Natural killer cell treated with Interleukin-12 subunit alpha and Interleukin-12 subunit beta and Interleukin-15 and Interleukin-18, amount 100 ng/mL, for 72 hours (primary cell): ENCODE results near the gene CELF1. TPM values are rescaled to one million over a fixed set of nuclear protein-coding genes. Genes with fewer than 3 reads are reported as not detected.

Experiments used
- ATAC-seq, 2 donors: fragments of 150-1000 bp; cut with Tn5 transposase in 1 of 2; sonication (Bioruptor Pico), chemical (Tn5 transposase) in 1 of 2; 2 replicates each; pipeline ENCODE4 v1.10.0; 2021
- DNase-seq: peaks from one replicate; pipeline ENCODE4 v3.0.0; 2022; ENCODE audit warnings: low spot score
- H3K27ac Mint-ChIP-seq, 2 donors: 1 replicate in 1 of 2; 2 replicates in 1 of 2; pipeline ENCODE4 v1.8.0; 2022; ENCODE audit warnings: mixed read lengths in 2 of 2, mild to moderate bottlenecking in 1 of 2, moderate library complexity in 1 of 2
- H3K27me3 Mint-ChIP-seq, 2 donors: 1 replicate in 1 of 2; 2 replicates in 1 of 2; pipeline ENCODE4 v1.8.0; 2022; ENCODE audit warnings: mixed read lengths in 2 of 2
- H3K36me3 Mint-ChIP-seq: one replicate; pipeline ENCODE4 v1.8.0; 2022; ENCODE audit warnings: mixed read lengths
- H3K4me1 Mint-ChIP-seq, 2 donors: 1 replicate in 1 of 2; 2 replicates in 1 of 2; pipeline ENCODE4 v1.8.0; 2022; ENCODE audit warnings: low read depth in 2 of 2, mixed read lengths in 2 of 2, mild to moderate bottlenecking in 1 of 2
- H3K4me3 Mint-ChIP-seq: one replicate; pipeline ENCODE4 v1.8.0; 2022; ENCODE audit warnings: mixed read lengths
- H3K9me3 Mint-ChIP-seq: 2 replicates; pipeline ENCODE4 v1.8.0; 2022; ENCODE audit warnings: mixed read lengths
- total RNA-seq, 2 donors: library from RNA; stranded (reverse); gene quantifications; one replicate each; pipeline ENCODE4 v1.2.3, GENCODE V29; 2022

Gene CELF1
- 100 to 1,000 TPM; 165 to 230 TPM for total RNA-seq

- Mint-ChIP-seq H3K27me3 (no peaks in the 10 kb centered on the region), H3K27ac (peak within 1 kb of the TSS; percentile 98), H3K9me3 (no peaks in the 10 kb centered on the region), H3K36me3 (peaks cover 6% of the 10 kb centered on the region), H3K4me1 (peaks cover 32 to 48% of the 10 kb centered on the region in 2 donors), H3K4me3 (peak within 1 kb of the TSS; percentile 99)
- peak; percentile 98 to 99 for ATAC-seq
- peak; percentile 95 for DNase-seq
Observed at GRCh38 chr11:47552566-47553405, at the start of gene CELF1. Gene CELF1 (minus strand): TSS chr11:47553132. CDS start chr11:47499523, 53,609 bp downstream.

- ATAC-seq = no peak
- DNase-seq = no peak
- Mint-ChIP-seq H3K4me3 (no peak overlapping the region), H3K4me1 (no peaks in the 10 kb centered on the region), H3K27ac (no peak overlapping the region), H3K27me3 (peaks cover 12 to 13% of the 10 kb centered on the region in 2 donors), H3K9me3 (no peaks in the 10 kb centered on the region), H3K36me3 (no peaks in the 10 kb centered on the region)
Observed at GRCh38 chr11:47599902-47600301, 47.0 kb upstream of the CELF1 start.

- no peak overlapping the region for H3K27ac Mint-ChIP-seq
- no peaks in the 10 kb centered on the region for H3K36me3 Mint-ChIP-seq
- H3K9me3 Mint-ChIP-seq = no peaks in the 10 kb centered on the region
- H3K27me3 Mint-ChIP-seq = peaks cover 25 to 28% of the 10 kb centered on the region in 2 donors
- H3K4me1 Mint-ChIP-seq = peaks cover 0 to 7% of the 10 kb centered on the region in 2 donors
- ATAC-seq = no peak
- no peak overlapping the region for H3K4me3 Mint-ChIP-seq
- DNase-seq = no peak
Observed at GRCh38 chr11:47595967-47596366, 43.0 kb upstream of the CELF1 start.

- DNase-seq (no peak), ATAC-seq (peak in 1 of 2 donors; percentile 28)
- H3K4me3 Mint-ChIP-seq = no peak overlapping the region
- H3K4me1 Mint-ChIP-seq = peaks cover 0 to 7% of the 10 kb centered on the region in 2 donors
- peaks cover 25 to 28% of the 10 kb centered on the region in 2 donors for H3K27me3 Mint-ChIP-seq
- H3K36me3 Mint-ChIP-seq = no peaks in the 10 kb centered on the region
- no peak overlapping the region for H3K27ac Mint-ChIP-seq
- no peaks in the 10 kb centered on the region for H3K9me3 Mint-ChIP-seq
Observed at GRCh38 chr11:47595029-47595428, 42.1 kb upstream of the CELF1 start.

GRCh38 chr11:47593934-47594855, 41.3 kb upstream of the CELF1 start, which contains the start of gene C1QTNF4:
Gene C1QTNF4 (minus strand): TSS chr11:47594411. CDS start chr11:47590810, 3,601 bp downstream.
- no peaks in the 10 kb centered on the region for H3K36me3 Mint-ChIP-seq
- no peak within 1 kb of the TSS for H3K4me3 Mint-ChIP-seq
- ATAC-seq (no peak), DNase-seq (no peak)
- no peaks in the 10 kb centered on the region for H3K9me3 Mint-ChIP-seq
- peaks cover 23 to 28% of the 10 kb centered on the region in 2 donors for H3K27me3 Mint-ChIP-seq
- H3K27ac Mint-ChIP-seq = no peak within 1 kb of the TSS
- peaks cover 0 to 7% of the 10 kb centered on the region in 2 donors for H3K4me1 Mint-ChIP-seq

GRCh38 chr11:47593492-47593933, 40.6 kb upstream of the CELF1 start:
- Mint-ChIP-seq H3K27me3 (peaks cover 21 to 28% of the 10 kb centered on the region in 2 donors), H3K27ac (no peak overlapping the region), H3K36me3 (no peaks in the 10 kb centered on the region), H3K4me1 (peaks cover 0 to 7% of the 10 kb centered on the region in 2 donors), H3K4me3 (no peak overlapping the region), H3K9me3 (no peaks in the 10 kb centered on the region)
- no peak for ATAC-seq
- DNase-seq = no peak

GRCh38 chr11:47592970-47593369, 40.0 kb upstream of the CELF1 start:
- H3K36me3 Mint-ChIP-seq = no peaks in the 10 kb centered on the region
- no peak for ATAC-seq
- DNase-seq = no peak
- H3K9me3 Mint-ChIP-seq = no peaks in the 10 kb centered on the region
- no peak overlapping the region for H3K27ac Mint-ChIP-seq
- H3K4me3 Mint-ChIP-seq = no peak overlapping the region
- H3K4me1 Mint-ChIP-seq = peaks cover 0 to 7% of the 10 kb centered on the region in 2 donors
- peaks cover 21 to 28% of the 10 kb centered on the region in 2 donors for H3K27me3 Mint-ChIP-seq

GRCh38 chr11:47592251-47592650, 39.3 kb upstream of the CELF1 start:
- peak in 1 of 2 donors; percentile 21 for ATAC-seq
- DNase-seq = no peak
- H3K9me3 Mint-ChIP-seq = no peaks in the 10 kb centered on the region
- H3K36me3 Mint-ChIP-seq = no peaks in the 10 kb centered on the region
- H3K4me1 Mint-ChIP-seq = peaks cover 0 to 10% of the 10 kb centered on the region in 2 donors
- no peak overlapping the region for H3K4me3 Mint-ChIP-seq
- H3K27ac Mint-ChIP-seq = no peak overlapping the region
- H3K27me3 Mint-ChIP-seq = peaks cover 21 to 28% of the 10 kb centered on the region in 2 donors

GRCh38 chr11:47591764-47592163, 38.8 kb upstream of the CELF1 start:
- H3K27ac Mint-ChIP-seq = no peak overlapping the region
- peaks cover 21 to 28% of the 10 kb centered on the region in 2 donors for H3K27me3 Mint-ChIP-seq
- no peaks in the 10 kb centered on the region for H3K9me3 Mint-ChIP-seq
- no peak overlapping the region for H3K4me3 Mint-ChIP-seq
- DNase-seq (no peak), ATAC-seq (peak in 1 of 2 donors; percentile 33)
- no peaks in the 10 kb centered on the region for H3K36me3 Mint-ChIP-seq
- H3K4me1 Mint-ChIP-seq = peaks cover 0 to 10% of the 10 kb centered on the region in 2 donors

- Mint-ChIP-seq H3K27ac (no peak overlapping the region), H3K9me3 (no peaks in the 10 kb centered on the region), H3K36me3 (no peaks in the 10 kb centered on the region), H3K27me3 (peaks cover 14 to 18% of the 10 kb centered on the region in 2 donors), H3K4me3 (no peak overlapping the region), H3K4me1 (peaks cover 0 to 10% of the 10 kb centered on the region in 2 donors)
- ATAC-seq (no peak), DNase-seq (no peak)
Observed at GRCh38 chr11:47589977-47590861, 37.3 kb upstream of the CELF1 start.

GRCh38 chr11:47589584-47589976, 36.6 kb upstream of the CELF1 start:
- Mint-ChIP-seq H3K4me1 (peaks cover 0 to 10% of the 10 kb centered on the region in 2 donors), H3K27ac (no peak overlapping the region), H3K4me3 (no peak overlapping the region), H3K36me3 (no peaks in the 10 kb centered on the region), H3K27me3 (peaks cover 10 to 12% of the 10 kb centered on the region in 2 donors), H3K9me3 (no peaks in the 10 kb centered on the region)
- DNase-seq (no peak), ATAC-seq (no peak)

- H3K4me3 Mint-ChIP-seq = no peak overlapping the region
- peaks cover 0 to 8% of the 10 kb centered on the region in 2 donors for H3K4me1 Mint-ChIP-seq
- peaks cover 7% of the 10 kb centered on the region in 2 donors for H3K27me3 Mint-ChIP-seq
- ATAC-seq = no peak
- DNase-seq = peak; percentile 25
- H3K27ac Mint-ChIP-seq = no peak overlapping the region
- H3K9me3 Mint-ChIP-seq = no peaks in the 10 kb centered on the region
- H3K36me3 Mint-ChIP-seq = peaks cover 2% of the 10 kb centered on the region
Observed at GRCh38 chr11:47589118-47589517, 36.2 kb upstream of the CELF1 start.
